Measurements from ENCODE around the gene UACA.

DNA sequence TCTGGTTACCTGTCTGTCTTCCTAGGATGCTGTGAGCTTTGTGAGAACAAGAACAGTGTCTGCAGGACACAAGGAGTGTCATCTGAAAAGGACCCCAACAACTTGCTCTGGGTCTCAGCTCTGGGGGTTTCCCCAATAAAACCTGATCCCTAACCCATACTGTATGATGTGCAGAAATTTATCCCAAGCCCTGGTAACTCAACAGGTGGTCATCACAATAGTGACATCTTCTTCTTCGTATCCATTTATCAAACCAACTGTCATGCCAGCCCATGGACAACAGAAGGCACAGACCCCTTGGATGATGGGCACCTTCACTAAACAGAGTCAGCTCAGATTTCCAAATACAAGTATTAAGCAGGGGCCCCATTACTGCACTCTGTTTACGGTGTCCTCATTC, 127.5 kb downstream of the UACA start:
- TF ChIP-seq, protein P1, sequence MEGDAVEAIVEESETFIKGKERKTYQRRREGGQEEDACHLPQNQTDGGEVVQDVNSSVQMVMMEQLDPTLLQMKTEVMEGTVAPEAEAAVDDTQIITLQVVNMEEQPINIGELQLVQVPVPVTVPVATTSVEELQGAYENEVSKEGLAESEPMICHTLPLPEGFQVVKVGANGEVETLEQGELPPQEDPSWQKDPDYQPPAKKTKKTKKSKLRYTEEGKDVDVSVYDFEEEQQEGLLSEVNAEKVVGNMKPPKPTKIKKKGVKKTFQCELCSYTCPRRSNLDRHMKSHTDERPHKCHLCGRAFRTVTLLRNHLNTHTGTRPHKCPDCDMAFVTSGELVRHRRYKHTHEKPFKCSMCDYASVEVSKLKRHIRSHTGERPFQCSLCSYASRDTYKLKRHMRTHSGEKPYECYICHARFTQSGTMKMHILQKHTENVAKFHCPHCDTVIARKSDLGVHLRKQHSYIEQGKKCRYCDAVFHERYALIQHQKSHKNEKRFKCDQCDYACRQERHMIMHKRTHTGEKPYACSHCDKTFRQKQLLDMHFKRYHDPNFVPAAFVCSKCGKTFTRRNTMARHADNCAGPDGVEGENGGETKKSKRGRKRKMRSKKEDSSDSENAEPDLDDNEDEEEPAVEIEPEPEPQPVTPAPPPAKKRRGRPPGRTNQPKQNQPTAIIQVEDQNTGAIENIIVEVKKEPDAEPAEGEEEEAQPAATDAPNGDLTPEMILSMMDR (IDR thresholded peaks at IDR 0.05): no peak
- no peak for TF ChIP-seq POLR2A (IDR thresholded peaks at IDR 0.05)

Measured in thyroid gland (tissue), 4 donors.